KBM-7 (cell line): ENCODE data around the gene COL5A3.

Experiments
- DNase-seq: peaks from one replicate; pipeline ENCODE4 v3.0.0-alpha.2; 2015
- in situ Hi-C: fragments of 300-500 bp; cut with MboI; formaldehyde crosslinking; loops from 2 replicates; pipeline ENCODE4 v1.14.3; 2020; ENCODE audit warnings: low sequenced_read_pairs, low pct_unique_long_range_greater_than_20kb, mixed read lengths

COL5A3 gene

GRCh38 chr19:10013834-10014618 is 3.7 kb upstream of the COL5A3 start:
- DNase-seq, result no peak
- in situ Hi-C loops, result no loop called here

DNA sequence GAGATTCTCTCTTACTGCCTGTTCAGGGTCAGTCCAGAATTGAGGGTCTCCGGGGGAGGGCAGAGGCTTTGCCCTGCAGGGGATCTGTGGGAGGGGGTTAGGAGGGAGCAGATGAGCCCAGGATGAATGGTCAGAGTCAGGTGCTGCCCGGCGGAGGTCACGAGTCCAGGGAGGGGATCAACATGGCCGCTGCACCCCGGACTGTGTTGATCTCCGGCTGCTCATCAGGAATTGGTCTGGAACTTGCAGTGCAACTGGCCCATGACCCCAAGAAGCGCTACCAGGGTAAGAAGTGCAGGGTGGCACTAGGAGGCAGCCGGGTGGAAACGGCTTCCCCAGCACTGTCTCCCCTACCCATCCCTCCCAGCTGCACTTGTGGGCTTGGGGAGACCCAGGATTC is 3.0 kb upstream of the COL5A3 start, which contains the start of gene RDH8:
TSS of gene RDH8 (plus strand) at position 168 of the 400 bp plus-strand sequence. CDS start at position 183, 15 bp downstream.
- in situ Hi-C loops, result no loop called here

DNA sequence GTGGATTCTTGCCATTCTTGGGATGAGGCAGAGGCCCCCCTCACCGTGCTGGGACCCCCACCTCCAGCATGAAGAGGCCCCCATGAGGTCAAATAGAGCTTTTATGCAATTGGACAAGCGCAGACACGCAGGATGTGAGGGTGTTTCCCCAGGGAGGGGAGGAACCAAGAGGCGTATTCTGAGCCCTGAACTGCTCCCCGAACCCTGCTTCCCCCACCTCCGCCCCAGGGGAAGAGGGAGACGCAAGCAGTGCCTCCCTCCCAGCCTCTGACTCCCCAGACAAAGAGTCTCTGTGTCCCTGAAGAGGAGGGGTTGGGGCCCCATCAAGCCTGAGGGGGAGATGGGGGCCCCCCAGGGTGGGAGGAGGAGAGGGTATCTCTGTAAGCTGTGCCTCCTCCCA is 1.7 kb upstream of the COL5A3 start:
- in situ Hi-C loops, result no loop called here
- DNase-seq, result no peak

More for the DNA sequence above, 3.0 kb upstream of the COL5A3 start, which contains the start of gene RDH8:
- no peak for DNase-seq

- no peak for DNase-seq
- in situ Hi-C loops, result no loop called here
Measured at GRCh38 chr19:10010939-10011338, 635 bp upstream of the COL5A3 start.

DNA sequence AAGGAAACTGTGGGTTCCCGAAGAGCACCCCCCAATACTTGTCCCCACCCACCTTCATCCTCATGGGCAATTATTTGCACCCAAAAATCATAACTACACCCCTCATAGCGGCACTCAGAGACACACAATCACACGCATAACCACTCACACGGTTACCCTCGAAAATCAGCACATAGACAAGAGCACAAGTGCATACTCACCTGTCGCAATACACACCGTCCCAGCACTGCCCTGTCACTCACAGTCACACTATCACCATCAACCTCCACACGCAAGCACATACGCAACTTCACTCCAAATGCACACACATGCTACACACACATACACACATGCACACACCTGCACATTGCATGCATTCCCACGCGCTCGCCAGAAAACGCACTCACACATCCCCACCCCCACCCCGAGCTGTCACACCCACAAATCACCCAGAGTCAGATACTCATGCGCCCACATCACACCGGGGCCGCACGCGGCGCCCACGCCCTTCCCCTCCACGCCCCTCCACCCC is 535 bp downstream of the COL5A3 start:
- DNase-seq, result no peak
- in situ Hi-C loops, result no loop called here

DNA sequence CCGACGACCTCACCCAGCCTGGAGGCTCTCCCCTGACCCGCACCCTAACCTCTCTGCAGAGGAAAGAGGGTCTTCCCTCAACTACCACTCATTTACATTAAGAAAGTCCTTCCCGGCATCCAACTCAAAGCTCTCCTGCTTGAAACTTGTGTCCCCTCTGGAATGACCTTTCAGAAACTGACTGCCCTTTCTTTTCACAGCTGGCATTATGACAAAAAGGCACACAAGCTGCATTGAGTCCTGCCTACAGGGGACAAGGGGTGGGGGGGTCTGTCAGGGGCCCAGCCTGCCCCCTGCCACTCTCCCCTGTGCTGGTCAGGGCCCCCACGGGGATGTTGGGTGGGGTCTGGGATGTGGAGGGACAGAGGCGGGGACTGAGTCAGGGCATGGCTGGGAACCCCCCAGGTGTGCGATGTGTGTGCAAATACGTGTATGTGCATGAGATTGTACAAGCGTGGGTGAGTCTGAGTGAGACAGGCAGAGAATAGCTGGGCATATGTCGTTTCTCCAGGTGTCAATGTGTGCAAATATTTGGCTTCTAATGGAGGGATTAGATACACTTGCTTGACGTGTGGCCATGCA is 2.0 kb downstream of the COL5A3 start:
- no peak for DNase-seq
- in situ Hi-C loops, result no loop called here

DNA sequence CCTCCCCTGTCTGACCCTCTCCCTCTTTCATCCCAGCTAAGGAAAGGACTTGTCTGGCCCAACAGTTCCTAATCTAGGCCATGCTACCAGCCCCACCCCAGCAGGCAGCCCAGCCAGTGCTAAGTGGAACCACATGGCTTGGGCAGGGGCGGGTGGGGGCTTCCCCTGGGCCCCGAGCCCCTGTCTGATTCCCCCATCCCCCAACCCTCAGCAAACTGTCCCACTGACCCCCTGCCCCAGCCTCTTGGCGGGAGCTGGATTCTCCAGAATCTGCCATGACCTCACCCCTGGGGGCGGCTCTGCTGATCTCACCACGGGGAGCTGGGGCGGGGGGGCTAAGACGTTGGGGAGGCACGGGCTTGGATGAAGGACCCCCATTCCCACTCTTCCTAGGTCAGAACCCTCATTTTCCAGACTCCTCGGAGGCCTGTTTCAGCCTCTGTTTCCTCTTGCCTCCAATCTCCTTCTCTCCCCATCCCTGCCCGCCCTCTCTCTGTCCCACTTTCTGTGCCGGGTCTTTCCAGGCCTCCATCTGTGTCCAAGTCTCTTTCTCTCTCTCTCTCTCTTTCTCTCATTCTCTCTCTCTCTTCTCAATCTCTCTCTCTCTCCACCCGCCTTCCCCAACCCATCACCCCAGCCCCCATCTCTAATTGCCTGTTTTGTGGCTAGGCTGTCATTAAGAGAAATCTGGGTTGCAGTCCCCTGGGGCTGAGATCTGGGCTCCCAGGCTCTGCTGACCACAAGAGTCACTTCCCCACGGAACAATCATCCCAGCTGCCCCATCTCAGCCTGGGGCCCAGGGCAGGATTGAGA is 2.7 kb downstream of the COL5A3 start:
- in situ Hi-C loops, result no loop called here

DNA sequence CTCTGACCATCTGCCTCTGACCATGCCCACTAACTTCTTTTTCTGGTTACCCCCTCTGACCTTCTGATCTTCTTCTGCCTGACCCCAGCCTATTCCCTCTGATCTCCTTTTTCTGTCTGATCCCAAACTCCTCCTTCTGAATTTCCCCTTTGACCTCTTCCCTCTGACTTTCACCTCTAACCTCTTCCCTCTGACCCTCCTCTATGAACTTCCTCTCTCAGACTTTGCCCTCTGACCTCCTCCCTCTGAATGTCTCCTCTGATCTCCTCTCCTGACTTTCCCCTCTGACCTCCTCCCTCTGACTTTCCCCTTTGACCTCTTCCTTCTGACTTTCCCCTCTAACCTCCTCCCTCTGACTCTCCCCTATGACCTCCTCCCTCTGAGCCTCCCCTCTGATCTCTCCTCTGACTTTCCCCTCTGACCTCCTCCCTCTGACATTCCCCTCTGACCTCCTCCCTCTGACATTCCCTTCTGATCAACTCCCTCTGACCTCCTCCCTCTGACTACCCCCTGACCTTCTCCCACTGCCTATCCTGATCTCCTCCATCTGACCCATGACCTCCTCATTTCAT is 3.5 kb downstream of the COL5A3 start:
- in situ Hi-C loops, result no loop called here
- DNase-seq, result no peak

More for the DNA sequence above, 2.7 kb downstream of the COL5A3 start:
- no peak for DNase-seq

DNA sequence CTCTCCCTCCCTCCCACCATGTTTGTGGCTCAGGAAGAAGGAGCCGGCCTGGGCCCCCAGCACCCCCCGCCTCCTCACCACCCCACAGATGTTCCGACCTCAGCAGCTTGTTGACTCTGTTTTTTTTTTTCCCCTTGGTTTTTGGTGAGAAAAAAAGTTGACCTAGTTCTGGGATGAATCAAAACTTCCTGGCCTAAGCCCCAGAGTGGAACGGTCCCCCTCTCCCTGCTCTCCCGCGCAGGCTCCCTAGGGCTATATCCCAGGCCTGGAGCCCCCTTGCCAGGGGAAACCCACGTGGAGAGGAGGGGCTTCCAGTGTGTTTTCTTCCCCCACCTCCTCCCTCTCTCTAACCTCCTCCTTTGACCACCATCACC is 4.0 kb downstream of the COL5A3 start:
- no peak for DNase-seq

GRCh38 chr19:10005632-10006334 is 4.5 kb downstream of the COL5A3 start:
- in situ Hi-C loops, result no loop called here

More for the DNA sequence above, 4.0 kb downstream of the COL5A3 start:
- in situ Hi-C loops, result no loop called here

DNA sequence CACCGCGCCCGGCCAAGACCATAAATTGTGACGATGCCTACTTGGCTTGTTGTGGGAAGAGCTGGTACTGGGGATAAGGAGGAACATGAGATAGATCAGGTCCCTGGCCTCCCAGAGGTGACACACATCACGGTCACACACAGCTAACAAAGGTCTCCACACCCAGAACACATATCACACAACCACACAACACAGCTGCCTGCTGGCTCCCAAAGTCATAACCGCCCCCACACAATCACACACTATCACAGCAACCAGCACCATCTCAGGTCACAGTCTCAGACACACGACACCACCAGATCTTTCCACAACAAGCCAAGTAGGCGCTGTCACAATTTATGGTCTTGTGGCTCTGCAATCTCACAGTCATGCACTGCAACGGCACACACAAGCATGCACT is 5.7 kb downstream of the COL5A3 start:
- in situ Hi-C loops, result no loop called here
- no peak for DNase-seq

More at GRCh38 chr19:10005632-10006334, 4.5 kb downstream of the COL5A3 start:
- DNase-seq, result no peak

DNA sequence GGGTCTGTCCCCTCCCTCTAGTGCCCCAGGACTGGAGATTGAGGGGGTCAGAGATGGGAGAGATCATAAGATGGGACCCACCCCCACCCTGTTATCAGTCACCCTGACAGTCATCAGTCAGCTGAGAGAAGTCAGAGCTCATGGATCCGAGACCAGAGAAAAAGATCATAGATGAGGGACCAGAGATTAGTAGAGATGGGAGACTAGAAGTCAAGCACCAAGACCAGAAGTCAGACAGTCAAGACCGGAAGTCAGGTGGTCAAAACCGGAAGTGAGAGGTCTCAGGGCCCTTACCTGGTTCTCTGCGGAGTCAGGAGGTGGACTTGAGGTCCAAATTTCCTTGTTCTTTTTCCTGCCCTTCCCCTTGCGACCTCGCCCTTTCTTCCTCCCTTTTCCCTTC is 7.0 kb downstream of the COL5A3 start:
- DNase-seq, result no peak
- in situ Hi-C loops, result no loop called here

DNA sequence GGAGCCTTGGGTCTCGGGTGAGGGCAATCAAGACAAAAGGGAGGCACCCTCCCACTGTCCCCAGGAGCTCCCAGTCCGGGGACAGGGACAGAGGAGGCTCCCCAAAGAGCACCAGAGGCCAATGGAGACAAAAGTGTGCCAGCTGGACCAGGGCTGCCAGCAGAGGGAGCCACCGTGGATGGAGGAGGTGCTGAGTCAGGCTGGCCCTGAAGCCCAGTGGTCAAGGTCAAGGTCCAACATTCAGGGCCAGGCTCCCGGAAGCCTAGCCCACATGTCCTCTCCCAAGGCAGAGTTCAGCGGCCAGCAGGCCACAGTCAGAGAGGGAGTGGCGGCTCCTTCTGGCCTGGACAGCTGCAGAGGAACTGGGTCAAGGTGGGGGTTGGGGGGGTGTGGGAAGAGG is 8.4 kb downstream of the COL5A3 start:
- in situ Hi-C loops, result no loop called here
- DNase-seq, result no peak

DNA sequence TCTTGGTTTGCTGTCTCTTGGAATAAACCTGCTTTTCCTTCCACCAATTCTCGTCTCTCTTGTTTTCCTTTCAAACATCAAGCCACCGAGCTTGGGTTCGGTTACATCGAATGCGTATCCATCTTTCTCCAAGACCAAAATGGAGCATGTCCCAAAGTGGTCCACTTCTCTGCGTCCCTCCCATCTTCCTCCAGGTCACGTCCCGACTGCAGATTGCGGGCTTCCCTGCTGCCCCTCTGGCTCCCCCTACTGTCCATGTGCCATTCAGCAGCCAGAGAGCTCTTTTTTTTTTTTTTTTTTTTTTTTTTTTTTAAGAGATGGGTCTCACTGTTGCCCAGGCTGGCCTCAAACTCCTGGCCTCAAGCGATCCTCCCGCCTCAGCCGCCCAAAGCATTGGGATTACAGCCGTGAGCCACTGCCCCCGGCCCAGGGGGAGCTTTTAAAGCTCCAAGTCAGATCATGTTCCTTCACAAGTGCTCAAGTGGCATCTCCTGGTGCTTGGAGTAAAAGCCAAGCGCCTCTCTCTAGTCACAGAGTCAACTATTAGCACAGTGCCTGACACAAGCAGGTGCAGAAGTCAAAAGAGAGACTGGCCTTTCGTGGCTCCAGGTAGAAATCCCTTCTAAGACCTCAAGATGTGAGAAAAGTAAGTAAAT is 10.0 kb downstream of the COL5A3 start:
- peak; percentile 75 for DNase-seq
- in situ Hi-C loops, result no loop called here

DNA sequence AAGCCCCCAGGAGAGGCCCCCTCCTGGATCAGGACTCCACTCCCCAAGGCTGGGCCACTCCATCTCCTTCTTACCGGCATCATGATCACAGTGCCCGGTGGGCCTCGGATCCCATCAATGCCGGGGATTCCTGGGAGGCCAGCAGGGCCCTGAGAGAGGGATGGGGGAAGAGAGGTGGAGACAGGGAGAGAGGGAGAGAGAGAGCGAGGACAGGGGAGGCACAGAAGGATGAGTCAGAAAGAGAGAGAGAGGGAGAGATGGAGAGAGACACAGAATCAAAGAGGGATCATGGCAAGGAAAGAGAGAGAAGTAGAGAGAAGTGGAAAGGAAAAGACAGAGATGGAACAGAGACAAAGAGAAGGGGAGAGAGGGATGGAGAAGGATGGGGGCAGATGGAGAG is 13.8 kb downstream of the COL5A3 start:
- DNase-seq, result no peak
- in situ Hi-C loops, result no loop called here

DNA sequence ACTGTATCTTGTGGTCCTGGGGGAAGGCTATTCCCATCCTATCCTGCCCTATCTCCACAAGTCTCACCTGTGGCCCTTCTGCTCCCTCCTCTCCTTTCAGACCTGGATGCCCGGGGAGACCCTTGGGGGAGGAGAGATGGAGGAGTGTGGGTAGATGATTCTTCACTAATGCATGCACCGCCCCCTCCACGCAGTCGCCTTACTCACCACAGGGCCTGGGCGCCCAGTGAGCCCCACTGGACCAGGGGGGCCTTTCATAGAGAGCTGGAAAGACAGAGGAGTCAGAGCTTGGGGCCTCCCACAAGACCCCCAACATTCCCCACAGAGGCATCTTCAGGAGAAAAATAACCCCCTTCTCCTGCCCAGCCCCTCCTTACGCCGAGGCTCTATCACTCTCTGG is 14.3 kb downstream of the COL5A3 start:
- DNase-seq, result no peak
- in situ Hi-C loops, result no loop called here

DNA sequence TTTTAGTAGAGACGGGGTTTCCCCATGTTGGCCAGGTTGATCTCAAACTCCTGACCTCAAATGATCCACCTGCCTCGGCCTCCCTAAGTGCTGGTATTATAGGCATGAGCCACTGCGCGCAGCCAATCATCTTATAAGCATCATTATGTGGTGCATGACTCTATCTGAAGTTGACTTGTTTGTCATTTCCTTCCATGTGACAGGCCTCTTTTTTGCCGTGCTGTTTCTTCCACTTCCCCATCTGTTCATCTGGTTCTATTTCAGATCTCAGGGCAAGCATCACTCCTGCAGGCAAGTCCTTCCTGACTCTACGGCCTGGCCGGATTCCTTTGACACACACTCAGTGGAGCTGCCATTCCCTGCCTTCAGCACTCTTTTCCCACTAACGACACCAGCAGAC is 15.2 kb downstream of the COL5A3 start:
- in situ Hi-C loops, result no loop called here
- DNase-seq, result no peak

GRCh38 chr19:9991425-9992191 is 18.7 kb downstream of the COL5A3 start:
- in situ Hi-C loops, result no loop called here

More at GRCh38 chr19:9991425-9992191, 18.7 kb downstream of the COL5A3 start:
- no peak for DNase-seq
